KBM-7 (cell line): ENCODE data around the gene SLC7A8.

ENCODE experiments used
- DNase-seq: peaks from one replicate; pipeline ENCODE4 v3.0.0-alpha.2; 2015
- in situ Hi-C: fragments of 300-500 bp; cut with MboI; formaldehyde crosslinking; loops from 2 replicates; pipeline ENCODE4 v1.14.3; 2020; ENCODE audit warnings: low sequenced_read_pairs, low pct_unique_long_range_greater_than_20kb, mixed read lengths

SLC7A8 gene

GRCh38 chr14:23139874-23140273, 43.6 kb downstream of the SLC7A8 start:
- in situ Hi-C loops: no loop called here
- no peak for DNase-seq

GRCh38 chr14:23137813-23138535, 45.5 kb downstream of the SLC7A8 start:
- in situ Hi-C loops: no loop called here

GRCh38 chr14:23137192-23137812, 46.2 kb downstream of the SLC7A8 start:
- DNase-seq: no peak
- in situ Hi-C loops: no loop called here

More at GRCh38 chr14:23137813-23138535, 45.5 kb downstream of the SLC7A8 start:
- no peak for DNase-seq

GRCh38 chr14:23136566-23137133, 46.8 kb downstream of the SLC7A8 start:
- in situ Hi-C loops: no loop called here
- no peak for DNase-seq

- in situ Hi-C loops: no loop called here
- DNase-seq: no peak
These were observed 50.5 kb downstream of the SLC7A8 start for GRCh38 chr14:23132970-23133369.

- in situ Hi-C loops: no loop called here
- no peak for DNase-seq
These were observed 52.0 kb downstream of the SLC7A8 start for GRCh38 chr14:23131482-23131881.

GRCh38 chr14:23130871-23131270, 52.6 kb downstream of the SLC7A8 start:
- in situ Hi-C loops: no loop called here
- DNase-seq: no peak

GRCh38 chr14:23129759-23130316, 53.6 kb downstream of the SLC7A8 start:
- in situ Hi-C loops: no loop called here
- DNase-seq: no peak

- in situ Hi-C loops: no loop called here
These were observed 54.3 kb downstream of the SLC7A8 start for GRCh38 chr14:23128969-23129758.

GRCh38 chr14:23127861-23128260, 55.6 kb downstream of the SLC7A8 start:
- in situ Hi-C loops: no loop called here
- DNase-seq: no peak

More at GRCh38 chr14:23128969-23129758, 54.3 kb downstream of the SLC7A8 start:
- DNase-seq: no peak

- in situ Hi-C loops: no loop called here
- DNase-seq: no peak
These were observed 56.7 kb downstream of the SLC7A8 start for GRCh38 chr14:23126548-23127278.

- in situ Hi-C loops: no loop called here
- no peak for DNase-seq
These were observed 57.4 kb downstream of the SLC7A8 start for GRCh38 chr14:23125933-23126524.

GRCh38 chr14:23125011-23125410, 58.4 kb downstream of the SLC7A8 start:
- in situ Hi-C loops: no loop called here
- no peak for DNase-seq

GRCh38 chr14:23124337-23124954, 59.0 kb downstream of the SLC7A8 start:
- DNase-seq: no peak
- in situ Hi-C loops: no loop called here

- no peak for DNase-seq
- in situ Hi-C loops: no loop called here
These were observed 60.0 kb downstream of the SLC7A8 start for GRCh38 chr14:23123419-23123818.

- in situ Hi-C loops: no loop called here
- no peak for DNase-seq
These were observed 61.4 kb downstream of the SLC7A8 start for GRCh38 chr14:23122086-23122485.

GRCh38 chr14:23121361-23121771, 62.1 kb downstream of the SLC7A8 start:
- in situ Hi-C loops: no loop called here
- no peak for DNase-seq
